Measurements from ENCODE around the gene HS6ST2.

HS6ST2 gene

GRCh38 chrX:132590350-132591026 lies 367.9 kb downstream of the HS6ST2 start:
- Histone ChIP-seq H3K9me3 (ENCODE audit: control insufficient read depth in 1 of 2, low read length in 2 of 2) (no peaks in the 10 kb centered on the region), H3K4me1 (ENCODE audit: control insufficient read depth in 1 of 2, insufficient read depth in 2 of 2, low read length in 2 of 2) (no peaks in the 10 kb centered on the region), H3K36me3 (ENCODE audit: control insufficient read depth in 1 of 2, insufficient read depth in 2 of 2, low read length in 2 of 2) (no peaks in the 10 kb centered on the region), H3K9ac (ENCODE audit: low read depth in 1 of 2, low read length in 2 of 2) (no peak overlapping the region), H3K4me3 (ENCODE audit: low read depth in 1 of 2, low read length in 2 of 2) (no peak overlapping the region), H3K27me3 (ENCODE audit: control insufficient read depth in 1 of 2, insufficient read depth in 2 of 2, low read length in 2 of 2) (no peaks in the 10 kb centered on the region), H3K27ac (ENCODE audit: low read depth, low read length) (no peak overlapping the region)

GRCh38 chrX:132584936-132585335 lies 373.5 kb downstream of the HS6ST2 start:
- H3K4me1 ChIP-seq (ENCODE audit: control insufficient read depth in 1 of 2, insufficient read depth in 2 of 2, low read length in 2 of 2), result no peaks in the 10 kb centered on the region
- no peaks in the 10 kb centered on the region for H3K27me3 ChIP-seq (ENCODE audit: control insufficient read depth in 1 of 2, insufficient read depth in 2 of 2, low read length in 2 of 2)
- H3K4me3 ChIP-seq (ENCODE audit: low read depth in 1 of 2, low read length in 2 of 2), result no peak overlapping the region
- H3K9me3 ChIP-seq (ENCODE audit: control insufficient read depth in 1 of 2, low read length in 2 of 2), result no peaks in the 10 kb centered on the region
- H3K36me3 ChIP-seq (ENCODE audit: control insufficient read depth in 1 of 2, insufficient read depth in 2 of 2, low read length in 2 of 2), result no peaks in the 10 kb centered on the region
- no peak overlapping the region for H3K9ac ChIP-seq (ENCODE audit: low read depth in 1 of 2, low read length in 2 of 2)
- no peak overlapping the region for H3K27ac ChIP-seq (ENCODE audit: low read depth, low read length)

GRCh38 chrX:132576939-132577338 lies 381.5 kb downstream of the HS6ST2 start:
- Histone ChIP-seq H3K27me3 (ENCODE audit: control insufficient read depth in 1 of 2, insufficient read depth in 2 of 2, low read length in 2 of 2) (no peaks in the 10 kb centered on the region), H3K9me3 (ENCODE audit: control insufficient read depth in 1 of 2, low read length in 2 of 2) (no peaks in the 10 kb centered on the region), H3K27ac (ENCODE audit: low read depth, low read length) (no peak overlapping the region), H3K9ac (ENCODE audit: low read depth in 1 of 2, low read length in 2 of 2) (no peak overlapping the region), H3K36me3 (ENCODE audit: control insufficient read depth in 1 of 2, insufficient read depth in 2 of 2, low read length in 2 of 2) (no peaks in the 10 kb centered on the region), H3K4me1 (ENCODE audit: control insufficient read depth in 1 of 2, insufficient read depth in 2 of 2, low read length in 2 of 2) (no peaks in the 10 kb centered on the region), H3K4me3 (ENCODE audit: low read depth in 1 of 2, low read length in 2 of 2) (no peak overlapping the region)
